MCF 10A (cell line): Measurements from ENCODE around the gene SEPTIN8. TPM values are rescaled to one million over a fixed set of nuclear protein-coding genes. Genes with fewer than 3 reads are reported as not detected.
"Not testable (repeated sequence)": the region's sequence is repeated elsewhere in the genome, so short reads cannot be mapped to it uniquely, and the experiment has no call there.

Experiments
- BruUV-seq: library from RNA; stranded (reverse); fragments of 400-500 nt; replicated peaks from 2 replicates; lab custom pipeline; 2021; lab: Mats Ljungman, UMichigan
- CTCF ChIA-PET: fragments of 300-600 bp; sonication (Branson Sonifier 250); formaldehyde crosslinking; extraction: SDS; loops from one replicate; lab custom pipeline; 2021; ENCODE audit warnings: antibody characterized with exemption, inconsistent platforms; lab: Yijun Ruan, JAX
- POLR2A ChIA-PET: fragments of 300-600, 350-650 bp; sonication (Branson Sonifier 250); formaldehyde crosslinking; extraction: SDS; loops from one replicate; lab custom pipeline; 2020; ENCODE audit warnings: antibody characterized with exemption, inconsistent platforms; lab: Yijun Ruan, JAX
- DNase-seq: peaks from one replicate; pipeline ENCODE4 v3.0.0-alpha.2; 2018; ENCODE audit not compliant: unreplicated experiment
- H3K27ac Mint-ChIP-seq: one replicate; pipeline ENCODE4 v1.8.0; 2022; ENCODE audit warnings: mild to moderate bottlenecking, low read depth, mixed read lengths; ENCODE audit not compliant: unreplicated experiment
- H3K27me3 Mint-ChIP-seq: one replicate; pipeline ENCODE4 v1.8.0; 2022; ENCODE audit warnings: mixed read lengths; ENCODE audit not compliant: insufficient read depth, unreplicated experiment
- H3K36me3 Mint-ChIP-seq: one replicate; pipeline ENCODE4 v1.8.0; 2022; ENCODE audit warnings: mild to moderate bottlenecking, moderate library complexity, mixed read lengths; ENCODE audit not compliant: insufficient read depth, unreplicated experiment
- H3K4me1 Mint-ChIP-seq: one replicate; pipeline ENCODE4 v1.8.0; 2022; ENCODE audit warnings: mixed read lengths; ENCODE audit not compliant: insufficient read depth, unreplicated experiment
- H3K4me3 Mint-ChIP-seq: one replicate; pipeline ENCODE4 v1.8.0; 2022; ENCODE audit warnings: mild to moderate bottlenecking, moderate library complexity, mixed read lengths; ENCODE audit not compliant: unreplicated experiment
- H3K9me3 Mint-ChIP-seq: one replicate; pipeline ENCODE4 v1.8.0; 2022; ENCODE audit warnings: mixed read lengths; ENCODE audit not compliant: unreplicated experiment
- intact Hi-C: fragments of 100-400 bp; cut with micrococcal nuclease; formaldehyde crosslinking; loops from 2 replicates; pipeline ENCODE4 v1.14.1; 2022
- total RNA-seq: library from RNA; stranded (reverse); gene quantifications from 2 replicates; pipeline ENCODE4 v1.2.3, GENCODE V29; 2022
- TF ChIP-seq, protein P1 (sequence below): fragments of 200-600 bp; IDR thresholded peaks from one replicate; pipeline ENCODE4 v1.8.0; 2022; ENCODE audit warnings: antibody characterized with exemption, mild to moderate bottlenecking; ENCODE audit not compliant: unreplicated experiment

SEPTIN8 gene
- total RNA-seq, 1 experiment from 2014 or later = 34.8 TPM

GRCh38 chr5:132810605-132811004 is 33.6 kb upstream of the SEPTIN8 start:
- peaks cover 4% of the 10 kb centered on the region for H3K4me1 Mint-ChIP-seq
- no peaks in the 10 kb centered on the region for H3K36me3 Mint-ChIP-seq
- ChIA-PET POLR2A (interaction anchor here (0.8 to 1.3 kb wide), 2 partner anchors 9 to 115 kb away, joined by 3 to 5 read pairs; no protein-coding TSS in a partner anchor), CTCF (interaction anchor here (0.5 to 5.7 kb wide), 5 partner anchors 10 to 302 kb away, joined by 3 to 58 read pairs (median 3); no protein-coding TSS in a partner anchor)
- H3K4me3 Mint-ChIP-seq = no peak overlapping the region
- no peaks in the 10 kb centered on the region for H3K9me3 Mint-ChIP-seq
- H3K27ac Mint-ChIP-seq = no peak overlapping the region
- TF ChIP-seq, protein P1, sequence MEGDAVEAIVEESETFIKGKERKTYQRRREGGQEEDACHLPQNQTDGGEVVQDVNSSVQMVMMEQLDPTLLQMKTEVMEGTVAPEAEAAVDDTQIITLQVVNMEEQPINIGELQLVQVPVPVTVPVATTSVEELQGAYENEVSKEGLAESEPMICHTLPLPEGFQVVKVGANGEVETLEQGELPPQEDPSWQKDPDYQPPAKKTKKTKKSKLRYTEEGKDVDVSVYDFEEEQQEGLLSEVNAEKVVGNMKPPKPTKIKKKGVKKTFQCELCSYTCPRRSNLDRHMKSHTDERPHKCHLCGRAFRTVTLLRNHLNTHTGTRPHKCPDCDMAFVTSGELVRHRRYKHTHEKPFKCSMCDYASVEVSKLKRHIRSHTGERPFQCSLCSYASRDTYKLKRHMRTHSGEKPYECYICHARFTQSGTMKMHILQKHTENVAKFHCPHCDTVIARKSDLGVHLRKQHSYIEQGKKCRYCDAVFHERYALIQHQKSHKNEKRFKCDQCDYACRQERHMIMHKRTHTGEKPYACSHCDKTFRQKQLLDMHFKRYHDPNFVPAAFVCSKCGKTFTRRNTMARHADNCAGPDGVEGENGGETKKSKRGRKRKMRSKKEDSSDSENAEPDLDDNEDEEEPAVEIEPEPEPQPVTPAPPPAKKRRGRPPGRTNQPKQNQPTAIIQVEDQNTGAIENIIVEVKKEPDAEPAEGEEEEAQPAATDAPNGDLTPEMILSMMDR = no peak
- intact Hi-C loops = no loop called here
- peaks cover 30% of the 10 kb centered on the region for H3K27me3 Mint-ChIP-seq
- no peak for DNase-seq
- no TSS peak for BruUV-seq

- Mint-ChIP-seq H3K27ac (no peak overlapping the region), H3K9me3 (no peaks in the 10 kb centered on the region), H3K4me1 (no peaks in the 10 kb centered on the region), H3K27me3 (peaks cover 30% of the 10 kb centered on the region), H3K4me3 (no peak overlapping the region), H3K36me3 (no peaks in the 10 kb centered on the region)
- CTCF ChIA-PET = interaction anchor here (0.5 to 5.7 kb wide), 4 partner anchors 11 to 281 kb away, joined by 3 to 58 read pairs (median 3); no protein-coding TSS in a partner anchor
- intact Hi-C loops = no loop called here
- TF ChIP-seq, protein P1 = no peak
- BruUV-seq = no TSS peak
- DNase-seq = no peak
- POLR2A ChIA-PET = no interaction called here
These were observed 31.8 kb upstream of the SEPTIN8 start for GRCh38 chr5:132808866-132809265.

- no TSS peak for BruUV-seq
- no peak overlapping the region for H3K27ac Mint-ChIP-seq
- H3K9me3 Mint-ChIP-seq = no peaks in the 10 kb centered on the region
- intact Hi-C loops = no loop called here
- H3K4me3 Mint-ChIP-seq = no peak overlapping the region
- H3K4me1 Mint-ChIP-seq = no peaks in the 10 kb centered on the region
- ChIA-PET CTCF (interaction anchor here (5.7 kb wide), 1 partner anchor 12 kb away, joined by 58 read pairs; no protein-coding TSS in a partner anchor), POLR2A (no interaction called here)
- peaks cover 30% of the 10 kb centered on the region for H3K27me3 Mint-ChIP-seq
- TF ChIP-seq, protein P1 = no peak
- H3K36me3 Mint-ChIP-seq = no peaks in the 10 kb centered on the region
- DNase-seq = no peak
These were observed 31.4 kb upstream of the SEPTIN8 start for GRCh38 chr5:132808448-132808847.

- ChIA-PET CTCF (interaction anchor here (0.9 to 5.7 kb wide), 3 partner anchors 10 to 15 kb away, joined by 3 to 58 read pairs (median 4); no protein-coding TSS in a partner anchor), POLR2A (interaction anchor here (0.5 kb wide), 1 partner anchor 1638 kb away, joined by 3 read pairs; no protein-coding TSS in a partner anchor)
- TF ChIP-seq, protein P1 = no peak
- no peaks in the 10 kb centered on the region for H3K9me3 Mint-ChIP-seq
- H3K4me3 Mint-ChIP-seq = no peak overlapping the region
- no TSS peak for BruUV-seq
- H3K4me1 Mint-ChIP-seq = no peaks in the 10 kb centered on the region
- H3K27ac Mint-ChIP-seq = no peak overlapping the region
- H3K36me3 Mint-ChIP-seq = no peaks in the 10 kb centered on the region
- peaks cover 23% of the 10 kb centered on the region for H3K27me3 Mint-ChIP-seq
- no peak for DNase-seq
- intact Hi-C loops = no loop called here
These were observed 30.3 kb upstream of the SEPTIN8 start for GRCh38 chr5:132807163-132807838.

- BruUV-seq, H3K27ac Mint-ChIP-seq, H3K4me3 Mint-ChIP-seq, POLR2A ChIA-PET, H3K4me1 Mint-ChIP-seq, DNase-seq, intact Hi-C loops, H3K9me3 Mint-ChIP-seq, H3K36me3 Mint-ChIP-seq: not testable (repeated sequence)
- H3K27me3 Mint-ChIP-seq = peaks cover 18% of the 10 kb centered on the region
- CTCF ChIA-PET = interaction anchor here (1.1 to 5.7 kb wide), 2 partner anchors 14 to 15 kb away, joined by 4 to 58 read pairs; no protein-coding TSS in a partner anchor
These were observed 29.7 kb upstream of the SEPTIN8 start for GRCh38 chr5:132806804-132807162.

DNA sequence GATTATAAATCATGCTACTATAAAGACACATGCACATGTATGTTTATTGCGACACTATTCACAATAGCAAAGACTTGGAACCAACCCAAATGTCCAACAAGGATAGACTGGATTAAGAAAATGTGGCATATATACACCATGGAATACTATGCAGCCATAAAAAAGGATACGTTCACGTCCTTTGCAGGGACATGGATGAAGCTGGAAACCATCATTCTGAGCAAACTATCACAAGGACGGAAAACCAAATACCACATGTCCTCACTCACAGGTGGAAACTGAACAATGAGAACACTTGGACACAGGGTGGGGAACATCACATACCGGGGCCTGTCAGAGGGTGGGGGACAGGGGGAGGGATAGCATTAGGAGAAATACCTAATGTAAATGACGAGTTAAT is 28.8 kb upstream of the SEPTIN8 start:
- H3K27me3 Mint-ChIP-seq, H3K4me3 Mint-ChIP-seq, BruUV-seq, POLR2A ChIA-PET, DNase-seq, H3K36me3 Mint-ChIP-seq, intact Hi-C loops, H3K4me1 Mint-ChIP-seq, H3K9me3 Mint-ChIP-seq, H3K27ac Mint-ChIP-seq, CTCF ChIA-PET: not testable (repeated sequence)
